Activated naive CD4-positive, alpha-beta T cell treated with anti-CD3 and anti-CD28 coated beads, Interleukin-2, amount 50 U/mL, for 24 hours (primary cell): ENCODE measurements around the gene TLX3.

ENCODE experiments used
- H3K27ac Mint-ChIP-seq: one replicate; pipeline ENCODE4 v1.8.0; 2021; ENCODE audit warnings: mild to moderate bottlenecking, mixed read lengths
- H3K27me3 Mint-ChIP-seq: one replicate; pipeline ENCODE4 v1.8.0; 2021; ENCODE audit warnings: mixed read lengths
- H3K36me3 Mint-ChIP-seq: one replicate; pipeline ENCODE4 v1.8.0; 2021; ENCODE audit warnings: mixed read lengths
- H3K4me1 Mint-ChIP-seq: one replicate; pipeline ENCODE4 v1.8.0; 2021; ENCODE audit warnings: mixed read lengths
- H3K4me3 Mint-ChIP-seq: one replicate; pipeline ENCODE4 v1.8.0; 2021; ENCODE audit warnings: mild to moderate bottlenecking, mixed read lengths
- H3K9me3 Mint-ChIP-seq: one replicate; pipeline ENCODE4 v1.8.0; 2021; ENCODE audit warnings: mixed read lengths

TLX3 gene

GRCh38 chr5:171308453-171309275 is at the start of gene TLX3:
TSS of gene TLX3 (plus strand) at chr5:171309248. CDS start at chr5:171309366, 118 bp downstream.
- H3K9me3 Mint-ChIP-seq = no peaks in the 10 kb centered on the region
- H3K36me3 Mint-ChIP-seq = no peaks in the 10 kb centered on the region
- H3K4me3 Mint-ChIP-seq = peak within 1 kb of the TSS; percentile 30
- H3K4me1 Mint-ChIP-seq = peaks cover 20% of the 10 kb centered on the region
- H3K27ac Mint-ChIP-seq = no peak within 1 kb of the TSS
- peaks cover 54% of the 10 kb centered on the region for H3K27me3 Mint-ChIP-seq

GRCh38 chr5:171261361-171261760 is 47.7 kb upstream of the TLX3 start:
- Mint-ChIP-seq H3K9me3 (no peaks in the 10 kb centered on the region), H3K36me3 (peaks cover 1% of the 10 kb centered on the region), H3K4me1 (peaks cover 14% of the 10 kb centered on the region), H3K27me3 (peaks cover 2% of the 10 kb centered on the region), H3K4me3 (no peak overlapping the region), H3K27ac (no peak overlapping the region)

GRCh38 chr5:171261904-171262303 is 47.1 kb upstream of the TLX3 start:
- no peak overlapping the region for H3K27ac Mint-ChIP-seq
- peaks cover 1% of the 10 kb centered on the region for H3K36me3 Mint-ChIP-seq
- no peaks in the 10 kb centered on the region for H3K9me3 Mint-ChIP-seq
- no peak overlapping the region for H3K4me3 Mint-ChIP-seq
- peaks cover 14% of the 10 kb centered on the region for H3K4me1 Mint-ChIP-seq
- H3K27me3 Mint-ChIP-seq = peaks cover 2% of the 10 kb centered on the region

GRCh38 chr5:171263181-171263580 is 45.9 kb upstream of the TLX3 start:
- Mint-ChIP-seq H3K27ac (no peak overlapping the region), H3K9me3 (no peaks in the 10 kb centered on the region), H3K36me3 (peaks cover 1% of the 10 kb centered on the region), H3K4me1 (peaks cover 14% of the 10 kb centered on the region), H3K4me3 (no peak overlapping the region), H3K27me3 (peaks cover 2% of the 10 kb centered on the region)

GRCh38 chr5:171264843-171265242 is 44.2 kb upstream of the TLX3 start:
- Mint-ChIP-seq H3K36me3 (no peaks in the 10 kb centered on the region), H3K9me3 (no peaks in the 10 kb centered on the region), H3K4me3 (no peak overlapping the region), H3K4me1 (peaks cover 14% of the 10 kb centered on the region), H3K27ac (no peak overlapping the region), H3K27me3 (peaks cover 2% of the 10 kb centered on the region)

- Mint-ChIP-seq H3K4me3 (no peak overlapping the region), H3K27me3 (peaks cover 6% of the 10 kb centered on the region), H3K9me3 (peaks cover 7% of the 10 kb centered on the region), H3K4me1 (peaks cover 13% of the 10 kb centered on the region), H3K36me3 (no peaks in the 10 kb centered on the region), H3K27ac (no peak overlapping the region)
These were observed 40.1 kb upstream of the TLX3 start for GRCh38 chr5:171268700-171269620.

- Mint-ChIP-seq H3K4me3 (no peak overlapping the region), H3K27ac (no peak overlapping the region), H3K9me3 (peaks cover 7% of the 10 kb centered on the region), H3K27me3 (peaks cover 6% of the 10 kb centered on the region), H3K36me3 (no peaks in the 10 kb centered on the region), H3K4me1 (peaks cover 6% of the 10 kb centered on the region)
These were observed 39.3 kb upstream of the TLX3 start for GRCh38 chr5:171269717-171270116.

GRCh38 chr5:171270136-171270535 is 38.9 kb upstream of the TLX3 start:
- no peak overlapping the region for H3K4me3 Mint-ChIP-seq
- no peaks in the 10 kb centered on the region for H3K36me3 Mint-ChIP-seq
- H3K4me1 Mint-ChIP-seq = peaks cover 1% of the 10 kb centered on the region
- H3K27me3 Mint-ChIP-seq = peaks cover 6% of the 10 kb centered on the region
- no peak overlapping the region for H3K27ac Mint-ChIP-seq
- H3K9me3 Mint-ChIP-seq = peaks cover 7% of the 10 kb centered on the region

- H3K27ac Mint-ChIP-seq = no peak overlapping the region
- no peaks in the 10 kb centered on the region for H3K4me1 Mint-ChIP-seq
- no peak overlapping the region for H3K4me3 Mint-ChIP-seq
- peaks cover 7% of the 10 kb centered on the region for H3K9me3 Mint-ChIP-seq
- peaks cover 6% of the 10 kb centered on the region for H3K27me3 Mint-ChIP-seq
- H3K36me3 Mint-ChIP-seq = no peaks in the 10 kb centered on the region
These were observed 37.2 kb upstream of the TLX3 start for GRCh38 chr5:171271798-171272197.

GRCh38 chr5:171272996-171273970 is 35.8 kb upstream of the TLX3 start:
- peaks cover 6% of the 10 kb centered on the region for H3K27me3 Mint-ChIP-seq
- H3K27ac Mint-ChIP-seq = no peak overlapping the region
- H3K9me3 Mint-ChIP-seq = peaks cover 7% of the 10 kb centered on the region
- no peak overlapping the region for H3K4me3 Mint-ChIP-seq
- no peaks in the 10 kb centered on the region for H3K36me3 Mint-ChIP-seq
- H3K4me1 Mint-ChIP-seq = no peaks in the 10 kb centered on the region

- Mint-ChIP-seq H3K4me3 (no peak overlapping the region), H3K27ac (peak overlapping the region; percentile 47), H3K27me3 (peaks cover 3% of the 10 kb centered on the region), H3K9me3 (peaks cover 7% of the 10 kb centered on the region), H3K4me1 (no peaks in the 10 kb centered on the region), H3K36me3 (no peaks in the 10 kb centered on the region)
These were observed 33.1 kb upstream of the TLX3 start for GRCh38 chr5:171275841-171276544.

GRCh38 chr5:171283753-171284152 is 25.3 kb upstream of the TLX3 start:
- Mint-ChIP-seq H3K27me3 (peaks cover 5% of the 10 kb centered on the region), H3K9me3 (no peaks in the 10 kb centered on the region), H3K36me3 (no peaks in the 10 kb centered on the region), H3K4me3 (no peak overlapping the region), H3K27ac (no peak overlapping the region), H3K4me1 (no peaks in the 10 kb centered on the region)

- Mint-ChIP-seq H3K27me3 (peaks cover 8% of the 10 kb centered on the region), H3K4me1 (no peaks in the 10 kb centered on the region)
These were observed 23.6 kb upstream of the TLX3 start for GRCh38 chr5:171285465-171285864.

GRCh38 chr5:171288066-171288465 is 21.0 kb upstream of the TLX3 start:
- Mint-ChIP-seq H3K36me3 (no peaks in the 10 kb centered on the region), H3K4me3 (no peak overlapping the region), H3K9me3 (no peaks in the 10 kb centered on the region), H3K4me1 (no peaks in the 10 kb centered on the region), H3K27me3 (peaks cover 8% of the 10 kb centered on the region), H3K27ac (no peak overlapping the region)

More at GRCh38 chr5:171285465-171285864, 23.6 kb upstream of the TLX3 start:
- Mint-ChIP-seq H3K4me3 (no peak overlapping the region), H3K27ac (no peak overlapping the region), H3K36me3 (no peaks in the 10 kb centered on the region), H3K9me3 (no peaks in the 10 kb centered on the region)
